Measurements from ENCODE around the gene GTPBP8.

The GTPBP8 gene

DNA sequence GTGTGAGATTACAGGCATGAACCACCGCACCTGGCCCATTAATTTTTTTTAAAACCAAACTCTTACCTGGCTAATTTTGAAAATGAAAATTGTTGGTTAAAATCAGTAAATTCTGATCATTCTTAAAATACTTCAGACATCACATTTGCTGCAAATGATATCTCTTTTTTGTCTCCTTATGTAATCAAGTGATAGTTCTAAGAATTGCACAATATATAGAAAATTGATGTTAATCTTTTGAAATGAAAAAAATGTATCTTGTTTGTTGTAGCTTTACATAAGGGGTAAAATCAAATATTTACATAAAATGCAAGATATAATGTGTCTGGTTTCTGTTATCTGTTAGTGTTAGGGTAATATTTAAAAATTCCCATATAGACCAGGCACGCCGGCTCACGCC is 5.0 kb downstream of the GTPBP8 start:
- Histone ChIP-seq H3K9me3 (no peaks in the 10 kb centered on the region), H3K27me3 (no peaks in the 10 kb centered on the region), H3K4me1 (ENCODE audit: control insufficient read depth in 1 of 2, insufficient read depth in 1 of 2, low read depth in 1 of 2, low read length in 1 of 2) (peaks cover 6 to 8% of the 10 kb centered on the region in 2 experiments), H3K36me3 (peaks cover 11% of the 10 kb centered on the region), H3K4me3 (ENCODE audit: low read depth in 1 of 2, low read length in 1 of 2) (no peak overlapping the region), H3K27ac (no peak overlapping the region)
- TF ChIP-seq, protein P1, sequence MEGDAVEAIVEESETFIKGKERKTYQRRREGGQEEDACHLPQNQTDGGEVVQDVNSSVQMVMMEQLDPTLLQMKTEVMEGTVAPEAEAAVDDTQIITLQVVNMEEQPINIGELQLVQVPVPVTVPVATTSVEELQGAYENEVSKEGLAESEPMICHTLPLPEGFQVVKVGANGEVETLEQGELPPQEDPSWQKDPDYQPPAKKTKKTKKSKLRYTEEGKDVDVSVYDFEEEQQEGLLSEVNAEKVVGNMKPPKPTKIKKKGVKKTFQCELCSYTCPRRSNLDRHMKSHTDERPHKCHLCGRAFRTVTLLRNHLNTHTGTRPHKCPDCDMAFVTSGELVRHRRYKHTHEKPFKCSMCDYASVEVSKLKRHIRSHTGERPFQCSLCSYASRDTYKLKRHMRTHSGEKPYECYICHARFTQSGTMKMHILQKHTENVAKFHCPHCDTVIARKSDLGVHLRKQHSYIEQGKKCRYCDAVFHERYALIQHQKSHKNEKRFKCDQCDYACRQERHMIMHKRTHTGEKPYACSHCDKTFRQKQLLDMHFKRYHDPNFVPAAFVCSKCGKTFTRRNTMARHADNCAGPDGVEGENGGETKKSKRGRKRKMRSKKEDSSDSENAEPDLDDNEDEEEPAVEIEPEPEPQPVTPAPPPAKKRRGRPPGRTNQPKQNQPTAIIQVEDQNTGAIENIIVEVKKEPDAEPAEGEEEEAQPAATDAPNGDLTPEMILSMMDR (IDR thresholded peaks at IDR 0.05): no peak

DNA sequence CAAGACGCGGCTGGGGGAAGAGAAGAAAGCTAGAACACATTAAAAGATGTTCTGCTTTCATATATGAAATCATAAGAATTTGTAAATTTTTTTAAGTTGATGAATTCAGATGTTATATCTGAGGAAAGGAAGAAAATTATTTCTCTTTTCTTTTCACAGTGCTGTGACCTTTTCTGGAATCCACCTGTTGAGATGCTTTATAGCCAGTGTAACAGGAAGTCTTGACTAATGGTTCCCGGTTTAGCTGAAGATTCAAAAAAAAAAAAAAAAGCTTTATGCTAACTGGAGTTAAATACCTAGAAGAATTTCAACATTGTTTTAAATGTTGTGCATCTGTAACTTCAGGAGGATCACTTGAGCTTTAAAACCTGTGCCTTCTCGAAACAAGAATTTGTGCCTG is 9.9 kb downstream of the GTPBP8 start:
- Histone ChIP-seq H3K27ac (no peak overlapping the region), H3K27me3 (no peaks in the 10 kb centered on the region), H3K9me3 (no peaks in the 10 kb centered on the region), H3K4me1 (ENCODE audit: control insufficient read depth in 1 of 2, insufficient read depth in 1 of 2, low read depth in 1 of 2, low read length in 1 of 2) (no peaks in the 10 kb centered on the region), H3K36me3 (peaks cover 44% of the 10 kb centered on the region), H3K4me3 (ENCODE audit: low read depth in 1 of 2, low read length in 1 of 2) (no peak overlapping the region)
- TF ChIP-seq, protein P1 (IDR thresholded peaks at IDR 0.05): no peak

DNA sequence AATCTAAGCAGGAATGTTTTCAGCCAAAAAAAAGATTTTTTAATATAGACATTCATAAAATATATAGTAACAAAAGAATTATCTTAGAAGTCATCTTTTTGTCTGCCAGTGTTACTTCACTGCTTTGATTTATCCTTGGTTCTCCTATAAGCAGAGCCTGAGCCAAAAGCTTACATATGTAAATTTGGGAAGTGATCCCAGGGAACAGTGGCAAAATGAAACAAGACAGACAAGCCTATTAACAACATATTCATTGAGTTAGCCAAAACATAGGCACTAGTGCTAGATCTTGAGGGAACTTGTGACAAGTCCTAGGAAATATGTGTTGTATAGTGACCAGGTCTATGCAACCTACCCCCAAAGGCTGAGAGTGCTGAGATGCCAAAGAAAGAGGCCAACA is 11.3 kb downstream of the GTPBP8 start:
- TF ChIP-seq, protein P1 (IDR thresholded peaks at IDR 0.05): no peak
- H3K4me1 ChIP-seq (ENCODE audit: control insufficient read depth in 1 of 2, insufficient read depth in 1 of 2, low read depth in 1 of 2, low read length in 1 of 2): no peaks in the 10 kb centered on the region
- H3K9me3 ChIP-seq: no peaks in the 10 kb centered on the region
- H3K36me3 ChIP-seq: peaks cover 57% of the 10 kb centered on the region
- H3K27me3 ChIP-seq: no peaks in the 10 kb centered on the region
- no peak overlapping the region for H3K4me3 ChIP-seq (ENCODE audit: low read depth in 1 of 2, low read length in 1 of 2)
- no peak overlapping the region for H3K27ac ChIP-seq

DNA sequence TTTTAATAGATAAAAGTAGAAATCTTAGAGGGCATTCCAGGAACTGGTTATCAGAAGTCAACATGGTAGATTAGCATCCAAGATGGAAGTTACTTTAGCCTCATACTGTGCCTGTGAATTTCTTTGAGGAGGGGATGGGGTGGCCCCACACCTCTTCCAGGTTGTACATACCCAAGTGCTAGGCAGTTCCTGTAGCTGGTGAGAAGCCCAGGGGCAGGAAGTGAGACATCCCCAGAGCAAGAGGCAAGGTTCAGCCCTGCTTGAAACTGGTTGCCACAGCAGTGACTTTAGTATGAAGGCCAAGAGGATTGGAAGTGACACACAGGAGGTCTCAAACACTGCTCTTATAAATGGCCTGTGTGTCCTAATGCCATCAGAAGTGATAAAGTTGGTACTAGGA is 11.9 kb downstream of the GTPBP8 start:
- Histone ChIP-seq H3K4me1 (ENCODE audit: control insufficient read depth in 1 of 2, insufficient read depth in 1 of 2, low read depth in 1 of 2, low read length in 1 of 2) (no peaks in the 10 kb centered on the region), H3K27ac (no peak overlapping the region), H3K9me3 (no peaks in the 10 kb centered on the region), H3K27me3 (no peaks in the 10 kb centered on the region), H3K36me3 (peaks cover 64% of the 10 kb centered on the region), H3K4me3 (ENCODE audit: low read depth in 1 of 2, low read length in 1 of 2) (no peak overlapping the region)
- TF ChIP-seq, protein P1 (IDR thresholded peaks at IDR 0.05): no peak

DNA sequence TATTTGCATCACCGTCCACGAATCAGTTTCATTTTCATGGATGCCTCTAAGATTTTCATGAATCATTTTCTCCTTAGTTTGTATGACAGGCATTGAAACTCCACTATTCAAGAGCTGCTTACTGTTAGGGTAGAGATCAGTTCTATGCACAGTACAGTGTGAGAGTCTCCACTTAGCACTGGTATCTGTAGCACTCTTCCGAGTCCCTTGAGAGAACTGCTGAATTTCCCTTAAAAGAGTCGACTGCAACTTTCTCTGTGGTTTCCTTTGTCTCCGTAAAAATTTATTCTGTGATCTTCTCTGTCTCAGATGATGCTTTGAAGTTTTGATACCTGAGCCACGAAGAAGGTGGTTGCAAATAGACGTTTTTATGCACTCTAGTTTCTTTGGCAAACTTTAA is 14.8 kb downstream of the GTPBP8 start:
- TF ChIP-seq, protein P1 (IDR thresholded peaks at IDR 0.05): no peak
- no peaks in the 10 kb centered on the region for H3K27me3 ChIP-seq
- H3K4me3 ChIP-seq (ENCODE audit: low read depth in 1 of 2, low read length in 1 of 2): no peak overlapping the region
- H3K9me3 ChIP-seq: no peaks in the 10 kb centered on the region
- peaks cover 82% of the 10 kb centered on the region for H3K36me3 ChIP-seq
- no peaks in the 10 kb centered on the region for H3K4me1 ChIP-seq (ENCODE audit: control insufficient read depth in 1 of 2, insufficient read depth in 1 of 2, low read depth in 1 of 2, low read length in 1 of 2)
- H3K27ac ChIP-seq: no peak overlapping the region
